ENCODE data around the gene SLC39A7.
"Not testable (repeated sequence)": the region's sequence is repeated elsewhere in the genome, so short reads cannot be mapped to it uniquely, and the experiment has no call there.

Gene SLC39A7

DNA sequence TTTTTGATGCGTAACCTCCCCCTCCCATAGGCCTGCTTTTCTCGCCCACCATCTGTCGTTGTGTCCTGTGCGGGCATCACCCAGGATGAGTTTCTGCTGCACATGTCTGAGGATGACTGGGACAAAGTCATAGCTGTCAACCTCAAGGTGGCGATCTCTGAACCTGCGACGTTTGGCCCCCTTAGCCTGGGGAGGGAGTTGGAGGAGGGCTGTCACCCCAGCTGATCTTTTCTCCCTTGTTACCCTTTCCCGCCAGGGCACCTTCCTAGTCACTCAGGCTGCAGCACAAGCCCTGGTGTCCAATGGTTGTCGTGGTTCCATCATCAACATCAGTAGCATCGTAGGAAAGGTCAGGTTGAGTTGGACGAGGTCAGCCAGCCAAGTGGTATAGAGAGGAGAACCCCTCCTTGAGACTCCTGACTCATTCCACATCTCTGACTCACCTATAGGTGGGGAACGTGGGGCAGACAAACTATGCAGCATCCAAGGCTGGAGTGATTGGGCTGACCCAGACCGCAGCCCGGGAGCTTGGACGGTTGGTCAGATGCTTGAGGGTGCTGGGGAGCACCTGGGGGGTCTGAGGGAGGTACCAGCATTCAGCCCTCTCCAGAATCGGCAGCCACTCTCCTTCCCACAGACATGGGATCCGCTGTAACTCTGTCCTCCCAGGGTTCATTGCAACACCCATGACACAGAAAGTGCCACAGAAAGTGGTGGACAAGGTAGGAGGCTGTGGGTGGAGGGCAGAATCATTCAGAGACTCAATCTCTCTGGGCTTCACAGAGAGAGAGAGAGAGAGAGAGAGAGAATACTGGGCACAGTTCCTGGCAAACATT is 4.7 kb downstream of the SLC39A7 start:
- no peak for DNase-seq (ENCODE audit: low read depth)

- DNase-seq (ENCODE audit: low read depth) = no peak
Measured at GRCh38 chr6:33206027-33206863, 5.6 kb downstream of the SLC39A7 start.

- DNase-seq (ENCODE audit: low read depth) = no peak
Measured at GRCh38 chr6:33206864-33207551, 6.3 kb downstream of the SLC39A7 start.

DNA sequence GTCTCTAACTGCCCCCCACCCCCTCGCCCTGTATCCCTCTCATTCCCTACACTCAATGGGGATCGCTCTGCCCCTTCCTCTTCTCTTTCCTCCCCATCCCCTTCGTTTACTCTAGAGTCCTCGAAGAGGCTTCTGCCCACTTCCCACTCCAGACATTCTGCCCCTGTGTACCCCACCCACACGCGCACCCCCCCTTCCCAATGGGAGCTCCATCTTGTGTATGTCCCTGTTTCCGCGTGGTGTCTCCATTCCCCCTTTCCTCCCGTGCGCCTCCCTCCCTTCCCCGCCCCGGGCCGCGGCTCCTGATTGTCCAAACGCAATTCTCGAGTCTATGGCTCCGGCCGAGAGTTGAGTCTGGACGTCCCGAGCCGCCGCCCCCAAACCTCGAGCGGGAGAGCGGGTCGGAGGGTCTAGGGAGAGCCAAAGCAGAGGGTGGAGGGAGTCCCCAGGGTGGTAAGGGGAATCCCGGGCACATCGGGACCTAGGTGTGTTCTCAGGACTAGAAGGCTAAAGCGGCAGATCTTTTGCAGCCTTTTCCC is 7.0 kb downstream of the SLC39A7 start:
- no peak for DNase-seq (ENCODE audit: low read depth)

DNA sequence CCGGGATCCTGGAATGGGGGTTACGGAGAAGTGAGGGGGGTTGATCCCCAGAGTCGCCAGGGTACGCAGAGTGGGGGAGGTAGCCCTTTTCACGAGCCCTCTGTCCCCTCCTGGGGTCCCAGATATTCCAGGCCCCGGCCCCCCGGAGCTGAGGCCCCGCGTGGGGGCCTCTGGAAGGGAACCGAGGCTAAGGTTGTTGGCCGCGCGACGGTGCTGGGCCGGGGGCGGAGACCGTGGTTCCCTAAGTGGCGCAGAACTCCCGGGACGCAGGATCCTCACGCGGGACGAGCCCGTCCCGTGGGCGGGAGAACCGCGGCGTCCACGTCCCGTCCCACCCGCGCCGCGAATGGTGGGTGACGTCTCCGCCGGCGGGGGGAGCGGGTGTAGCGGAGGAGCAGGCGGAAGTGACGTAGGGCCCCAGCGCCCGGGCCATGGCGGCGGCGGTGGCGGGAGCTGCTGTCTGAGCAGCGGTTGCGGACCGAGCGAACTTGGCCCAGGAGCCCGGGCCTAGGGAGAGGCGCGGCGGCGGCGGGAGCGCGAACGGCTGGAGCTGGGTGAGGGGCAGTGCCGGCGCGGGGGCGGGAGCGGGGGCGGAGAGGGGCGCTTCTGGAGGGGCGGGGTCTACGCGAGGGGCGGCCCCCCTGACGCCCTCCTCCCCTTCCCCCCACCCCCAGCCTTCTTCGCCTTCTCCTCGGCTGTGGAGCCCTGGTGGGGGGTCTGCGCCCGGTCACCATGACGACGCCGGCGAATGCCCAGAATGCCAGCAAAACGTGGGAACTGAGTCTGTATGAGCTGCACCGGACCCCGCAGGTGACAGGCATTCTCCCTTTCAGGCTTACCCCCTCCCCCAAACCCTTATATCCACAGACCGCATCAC is 7.7 kb downstream of the SLC39A7 start, which contains the start of gene RING1:
Gene RING1, plus strand, starts transcription at position 410 of the 877 bp plus-strand sequence. Its CDS starts 323 bp downstream, at position 733.
- peak; percentile 63 for DNase-seq (ENCODE audit: low read depth)

- no peak for DNase-seq (ENCODE audit: low read depth)
Measured at GRCh38 chr6:33209856-33210255, 9.2 kb downstream of the SLC39A7 start.

GRCh38 chr6:33211136-33211535 is 10.5 kb downstream of the SLC39A7 start:
- no peak for DNase-seq (ENCODE audit: low read depth)

- no peak for DNase-seq (ENCODE audit: low read depth)
Measured at GRCh38 chr6:33211666-33212422, 11.2 kb downstream of the SLC39A7 start.

- no peak for DNase-seq (ENCODE audit: low read depth)
Measured at GRCh38 chr6:33212857-33213165, 12.1 kb downstream of the SLC39A7 start.

GRCh38 chr6:33213166-33213988 is 12.7 kb downstream of the SLC39A7 start:
- no peak for DNase-seq (ENCODE audit: low read depth)

- no peak for DNase-seq (ENCODE audit: low read depth)
Measured at GRCh38 chr6:33213989-33214335, 13.3 kb downstream of the SLC39A7 start.

GRCh38 chr6:33215271-33216116 is 14.8 kb downstream of the SLC39A7 start:
- no peak for DNase-seq (ENCODE audit: low read depth)

DNA sequence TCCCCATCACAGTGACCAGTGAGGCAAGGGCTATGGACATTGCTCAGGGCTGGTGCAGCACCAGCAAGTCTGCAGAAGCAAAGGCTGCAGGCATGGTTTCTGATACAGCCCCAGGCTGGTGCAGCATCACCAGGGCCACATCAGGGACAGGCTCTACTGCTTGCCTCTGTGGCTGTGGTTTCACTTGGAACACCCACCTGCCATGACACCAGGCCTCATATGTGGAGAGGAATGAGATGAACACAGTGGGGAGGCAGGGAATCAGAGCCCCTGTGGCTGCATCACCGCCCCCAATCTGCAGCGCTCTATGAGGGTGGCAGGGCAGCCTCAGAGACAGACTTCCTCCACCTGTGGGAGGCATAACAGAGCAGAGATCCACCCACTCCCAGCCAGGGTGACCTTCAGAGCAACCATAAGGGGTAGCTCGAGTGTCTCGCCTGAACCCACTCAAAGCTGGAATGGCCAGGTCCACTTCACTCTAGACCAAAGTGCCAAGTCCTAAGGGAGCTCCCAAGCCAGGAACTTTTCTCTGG is 15.5 kb downstream of the SLC39A7 start:
- no peak for DNase-seq (ENCODE audit: low read depth)

GRCh38 chr6:33217246-33217645 is 16.6 kb downstream of the SLC39A7 start:
- DNase-seq (ENCODE audit: low read depth) = no peak

- no peak for DNase-seq (ENCODE audit: low read depth)
Measured at GRCh38 chr6:33217681-33218080, 17.0 kb downstream of the SLC39A7 start.

- not testable (repeated sequence) for DNase-seq (ENCODE audit: low read depth)
Measured at GRCh38 chr6:33226503-33227120, 25.9 kb downstream of the SLC39A7 start.

DNA sequence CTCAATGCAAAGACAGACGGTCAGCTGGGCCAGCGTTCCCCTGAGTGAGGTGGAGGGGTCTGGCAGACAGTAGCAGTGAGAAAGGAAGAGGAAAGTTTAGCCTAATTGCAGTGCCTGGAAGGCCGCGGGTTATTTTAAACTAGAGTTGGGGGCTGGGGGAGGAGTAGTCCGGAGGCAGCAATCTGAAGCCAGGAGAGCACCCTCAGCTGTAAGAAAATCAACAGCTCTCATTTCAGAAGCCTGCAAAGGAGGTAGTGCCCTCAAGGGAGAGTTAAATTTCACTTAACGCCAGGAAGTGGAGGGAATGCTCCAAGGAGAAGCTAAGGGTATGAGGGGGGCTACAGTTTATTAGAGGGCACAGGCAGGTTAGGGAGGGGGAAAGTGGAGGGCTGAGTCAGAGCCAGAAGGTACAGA is 34.6 kb downstream of the SLC39A7 start:
- DNase-seq (ENCODE audit: low read depth) = no peak

GRCh38 chr6:33236328-33236727 is 35.7 kb downstream of the SLC39A7 start:
- no peak for DNase-seq (ENCODE audit: low read depth)

Measured in stimulated activated CD8-positive, alpha-beta memory T cell treated with anti-CD3 and anti-CD28 coated beads, Interleukin-7, amount 100 ng/mL, for 24 hours (primary cell).